Measurements from ENCODE around the gene ARHGDIB. TPM values are rescaled to one million over a fixed set of nuclear protein-coding genes. Genes with fewer than 3 reads are reported as not detected.

ARHGDIB gene
- 100 to 1,000 TPM; 169 to 307 (median 211) TPM for total RNA-seq

GRCh38 chr12:14961466-14962152, at the start of gene ARHGDIB:
ARHGDIB (minus strand) TSS chr12:14961601; CDS start chr12:14950712, 10,889 bp downstream.
- Histone ChIP-seq H3K4me3 (peak within 1 kb of the TSS; percentile 39 to 54 (median 45)), H3K4me1 (peaks cover 20 to 45% (median 36%) of the 10 kb centered on the region in 4 donors), H3K27ac (peak within 1 kb of the TSS; percentile 81 to 91 (median 85)), H3K36me3 (no peaks in the 10 kb centered on the region), H3K27me3 (no peaks in the 10 kb centered on the region), H3K9me3 (no peaks in the 10 kb centered on the region)
- DNase-seq (peak in 1 of 2 donors; percentile 62), ATAC-seq (ENCODE audit: low FRiP score in 2 of 2) (peak; percentile 85)
- no peak for TF ChIP-seq EP300 (IDR thresholded peaks at IDR 0.05)
- no peak for TF ChIP-seq CTCF (IDR thresholded peaks at IDR 0.05)
- TF ChIP-seq POLR2A (IDR thresholded peaks at IDR 0.05), result peak in 2 of 4 donors; percentile 21 to 70
- peak in 1 of 2 donors; percentile 40 for TF ChIP-seq POLR2AphosphoS5 (IDR thresholded peaks at IDR 0.05)
- 23 to 26% methylated on average over 14 of the region's 14 CpGs for WGBS, 2 donors

- DNase-seq (no peak), ATAC-seq (ENCODE audit: low FRiP score in 2 of 2) (no peak)
- H3K27me3 ChIP-seq, result no peaks in the 10 kb centered on the region
- TF ChIP-seq POLR2A (IDR thresholded peaks at IDR 0.05) (no peak), EP300 (IDR thresholded peaks at IDR 0.05) (no peak), CTCF (IDR thresholded peaks at IDR 0.05) (no peak), POLR2AphosphoS5 (IDR thresholded peaks at IDR 0.05) (no peak)
- H3K4me3 ChIP-seq, result no peak overlapping the region
- H3K27ac ChIP-seq, result no peak overlapping the region
- no peaks in the 10 kb centered on the region for H3K9me3 ChIP-seq
- peaks cover 0 to 4% (median 0%) of the 10 kb centered on the region in 4 donors for H3K4me1 ChIP-seq
- H3K36me3 ChIP-seq, result no peaks in the 10 kb centered on the region
Observed at GRCh38 chr12:15011162-15011561, 49.8 kb upstream of the ARHGDIB start.

- ATAC-seq (ENCODE audit: low FRiP score in 2 of 2) (no peak), DNase-seq (no peak)
- no peaks in the 10 kb centered on the region for H3K4me1 ChIP-seq
- TF ChIP-seq EP300 (IDR thresholded peaks at IDR 0.05), result no peak
- TF ChIP-seq CTCF (IDR thresholded peaks at IDR 0.05), result no peak
- no peak for TF ChIP-seq POLR2A (IDR thresholded peaks at IDR 0.05)
- TF ChIP-seq POLR2AphosphoS5 (IDR thresholded peaks at IDR 0.05), result no peak
- no peak overlapping the region for H3K4me3 ChIP-seq
- WGBS, 2 donors, result 57 to 69% methylated on average over 3 of the region's 3 CpGs
- no peaks in the 10 kb centered on the region for H3K27me3 ChIP-seq
- no peaks in the 10 kb centered on the region for H3K9me3 ChIP-seq
- no peaks in the 10 kb centered on the region for H3K36me3 ChIP-seq
- H3K27ac ChIP-seq, result no peak overlapping the region
Observed at GRCh38 chr12:15007551-15007950, 46.1 kb upstream of the ARHGDIB start.

- Histone ChIP-seq H3K4me3 (no peak overlapping the region), H3K36me3 (no peaks in the 10 kb centered on the region), H3K27ac (no peak overlapping the region), H3K9me3 (no peaks in the 10 kb centered on the region), H3K27me3 (no peaks in the 10 kb centered on the region), H3K4me1 (peaks cover 8 to 12% (median 9%) of the 10 kb centered on the region in 4 donors)
- TF ChIP-seq CTCF (IDR thresholded peaks at IDR 0.05), result no peak
- no peak for TF ChIP-seq EP300 (IDR thresholded peaks at IDR 0.05)
- TF ChIP-seq POLR2A (IDR thresholded peaks at IDR 0.05), result no peak
- no peak for TF ChIP-seq POLR2AphosphoS5 (IDR thresholded peaks at IDR 0.05)
- DNase-seq (no peak), ATAC-seq (ENCODE audit: low FRiP score in 2 of 2) (no peak)
Observed at GRCh38 chr12:15005064-15005463, 43.7 kb upstream of the ARHGDIB start.

GRCh38 chr12:15004421-15004820, 43.0 kb upstream of the ARHGDIB start:
- no peak for ATAC-seq (ENCODE audit: low FRiP score in 2 of 2)
- TF ChIP-seq POLR2AphosphoS5 (IDR thresholded peaks at IDR 0.05) (no peak), CTCF (IDR thresholded peaks at IDR 0.05) (no peak), EP300 (IDR thresholded peaks at IDR 0.05) (no peak), POLR2A (IDR thresholded peaks at IDR 0.05) (no peak)
- no peak for DNase-seq
- Histone ChIP-seq H3K27me3 (no peaks in the 10 kb centered on the region), H3K27ac (no peak overlapping the region), H3K36me3 (no peaks in the 10 kb centered on the region), H3K4me1 (peaks cover 8 to 12% (median 9%) of the 10 kb centered on the region in 4 donors), H3K4me3 (no peak overlapping the region), H3K9me3 (no peaks in the 10 kb centered on the region)
- WGBS, 2 donors, result 61 to 67% methylated on average over 2 of the region's 2 CpGs
